Neuron (in vitro differentiated cells): ENCODE data around the gene COL6A1.
"Not testable (repeated sequence)": the region's sequence is repeated elsewhere in the genome, so short reads cannot be mapped to it uniquely, and the experiment has no call there.

Experiments used
- H2AFZ ChIP-seq: one replicate; pipeline ENCODE4 v1.6.1; 2013; ENCODE audit warnings: low read depth, mild to moderate bottlenecking, inconsistent platforms, low read length, moderate library complexity
- H3K27me3 ChIP-seq: one replicate; pipeline ENCODE4 v1.6.1; 2013; ENCODE audit warnings: low read length; ENCODE audit not compliant: insufficient read depth
- H3K36me3 ChIP-seq: one replicate; pipeline ENCODE4 v1.6.1; 2013; ENCODE audit warnings: low read length; ENCODE audit not compliant: insufficient read depth
- H3K4me1 ChIP-seq: one replicate; pipeline ENCODE4 v1.6.1; 2013; ENCODE audit warnings: low read length; ENCODE audit not compliant: insufficient read depth
- H3K4me3 ChIP-seq: 2 replicates; pipeline ENCODE4 v1.5.1; 2013; ENCODE audit warnings: mild to moderate bottlenecking, low read length, moderate library complexity
- H3K9me3 ChIP-seq: one replicate; pipeline ENCODE4 v1.6.1; 2013; ENCODE audit warnings: low read length

COL6A1 gene

DNA sequence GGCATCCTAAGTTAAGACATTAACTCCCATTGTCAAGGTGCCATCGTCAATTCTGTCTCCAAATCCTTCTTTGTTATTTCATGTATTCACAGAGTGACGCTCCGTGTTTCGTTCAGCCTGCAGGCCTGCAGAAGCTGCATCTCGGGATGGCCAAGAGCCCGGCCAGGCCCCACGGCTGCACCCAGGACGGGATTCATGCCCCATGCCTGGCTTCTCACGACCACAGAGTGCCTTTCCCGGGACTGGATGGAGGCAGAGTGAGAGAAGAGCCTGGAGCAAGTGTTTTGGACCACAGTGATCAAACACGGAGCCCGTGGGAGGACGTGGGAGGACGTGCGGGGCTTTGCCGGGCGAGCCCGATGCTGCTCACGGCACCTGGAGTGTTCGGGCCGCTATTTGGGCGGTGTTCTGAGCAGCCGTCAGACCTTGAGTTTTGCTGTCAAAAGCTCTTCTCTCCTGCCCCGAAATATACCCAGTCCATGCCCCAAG, 56.8 kb downstream of the COL6A1 start:
- Histone ChIP-seq H3K4me3 (no peak overlapping the region), H3K4me1 (no peaks in the 10 kb centered on the region), H3K27me3 (peaks cover 5% of the 10 kb centered on the region), H3K9me3 (no peaks in the 10 kb centered on the region), H3K36me3 (no peaks in the 10 kb centered on the region), H2AFZ (no peak overlapping the region)

DNA sequence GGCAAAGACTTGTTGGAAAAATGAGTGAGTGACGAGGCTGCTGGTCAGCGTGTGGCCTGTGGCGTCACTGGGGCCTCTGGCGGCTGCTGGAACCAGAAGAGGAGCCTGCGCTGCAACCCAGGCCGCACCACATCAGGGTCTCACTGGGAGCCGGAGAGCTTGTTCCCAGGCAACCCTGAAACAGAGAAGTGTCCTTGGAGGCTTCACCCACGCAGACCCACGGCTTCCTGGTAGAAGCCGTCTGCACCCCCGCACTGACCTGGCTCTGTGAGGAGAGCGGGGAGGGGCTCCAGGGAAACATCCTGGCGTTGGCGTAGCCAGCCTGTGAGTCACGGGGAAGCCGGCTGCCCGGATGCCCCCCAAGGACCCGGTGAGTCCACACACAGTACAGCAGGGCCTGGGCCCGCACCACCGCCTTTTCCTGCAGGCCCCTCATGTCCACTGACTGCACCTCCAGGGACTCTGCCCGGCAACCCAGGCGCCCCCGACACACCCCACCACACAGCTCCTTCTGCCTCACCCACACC, 57.4 kb downstream of the COL6A1 start:
- Histone ChIP-seq H3K9me3 (no peaks in the 10 kb centered on the region), H2AFZ (no peak overlapping the region), H3K4me1 (no peaks in the 10 kb centered on the region), H3K27me3 (peaks cover 5% of the 10 kb centered on the region), H3K36me3 (no peaks in the 10 kb centered on the region), H3K4me3 (no peak overlapping the region)

DNA sequence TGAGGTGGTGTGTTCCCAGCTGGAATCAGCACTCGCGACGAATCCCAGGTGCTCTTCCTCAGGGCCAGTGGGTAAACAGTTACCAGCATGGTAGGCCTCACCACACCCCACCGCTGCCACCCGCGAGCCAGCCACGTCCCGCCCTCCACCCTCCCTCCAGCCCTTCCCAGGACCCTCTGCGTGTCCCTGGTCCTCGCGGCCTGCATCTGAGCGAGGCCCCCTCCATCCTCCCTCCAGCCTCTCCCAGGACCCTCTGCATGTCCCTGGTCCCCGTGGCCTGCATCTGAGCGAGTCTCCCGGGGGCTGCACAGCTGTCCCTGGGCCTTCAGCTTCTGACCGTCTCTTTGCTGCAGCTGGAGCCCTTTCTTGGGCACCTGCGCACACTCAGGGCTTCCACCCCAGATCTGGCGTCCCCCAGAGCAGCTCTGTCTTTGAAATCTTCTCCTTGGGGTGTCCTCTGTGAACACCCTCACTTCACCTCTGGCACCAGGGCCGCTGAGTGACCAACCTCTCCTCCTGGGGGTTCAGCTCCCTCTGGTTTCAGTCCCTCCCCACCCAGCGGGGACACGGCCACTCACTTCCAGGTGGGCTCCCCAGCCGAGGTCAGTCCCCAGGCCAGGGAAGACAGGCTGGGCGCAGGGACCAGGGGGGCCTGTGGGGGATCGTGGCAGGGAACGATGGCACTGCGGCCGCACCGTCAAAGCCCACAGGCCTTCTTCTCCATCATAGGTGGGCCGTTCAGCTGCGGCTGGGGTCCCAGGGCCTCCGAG, 58.5 kb downstream of the COL6A1 start:
- H3K4me1 ChIP-seq: no peaks in the 10 kb centered on the region
- H3K9me3 ChIP-seq: no peaks in the 10 kb centered on the region
- no peaks in the 10 kb centered on the region for H3K36me3 ChIP-seq
- H2AFZ ChIP-seq: no peak overlapping the region
- peaks cover 5% of the 10 kb centered on the region for H3K27me3 ChIP-seq
- no peak overlapping the region for H3K4me3 ChIP-seq

DNA sequence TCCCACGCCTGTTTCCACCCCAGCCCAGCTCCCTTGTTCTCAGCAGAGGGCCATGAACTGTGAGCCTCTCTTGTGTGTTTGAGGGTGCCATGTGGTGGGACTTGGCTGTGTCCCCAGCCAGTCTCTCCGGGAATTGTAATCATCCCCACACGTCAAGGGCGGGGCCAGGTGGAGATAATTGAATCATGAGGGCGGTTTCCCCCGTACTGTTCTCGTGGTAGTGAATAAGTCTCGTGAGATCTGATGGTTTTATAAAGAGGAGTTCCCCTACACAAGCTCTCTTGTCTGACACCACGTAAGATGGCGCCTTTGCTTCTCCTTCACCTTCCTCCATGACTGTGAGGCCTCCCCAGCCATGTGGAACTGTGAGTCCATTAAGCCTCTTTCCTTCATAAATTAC, 59.1 kb downstream of the COL6A1 start:
- Histone ChIP-seq H3K27me3 (peaks cover 5% of the 10 kb centered on the region), H3K4me3 (no peak overlapping the region)

GRCh38 chr21:46041183-46041582, 59.6 kb downstream of the COL6A1 start:
- no peak overlapping the region for H3K4me3 ChIP-seq
- no peak overlapping the region for H2AFZ ChIP-seq
- H3K4me1 ChIP-seq: no peaks in the 10 kb centered on the region
- H3K27me3 ChIP-seq: peaks cover 5% of the 10 kb centered on the region
- H3K9me3 ChIP-seq: no peaks in the 10 kb centered on the region
- no peaks in the 10 kb centered on the region for H3K36me3 ChIP-seq

More for the DNA sequence above, 59.1 kb downstream of the COL6A1 start:
- no peak overlapping the region for H2AFZ ChIP-seq
- H3K36me3 ChIP-seq: no peaks in the 10 kb centered on the region
- H3K9me3 ChIP-seq: no peaks in the 10 kb centered on the region
- H3K4me1 ChIP-seq: no peaks in the 10 kb centered on the region

DNA sequence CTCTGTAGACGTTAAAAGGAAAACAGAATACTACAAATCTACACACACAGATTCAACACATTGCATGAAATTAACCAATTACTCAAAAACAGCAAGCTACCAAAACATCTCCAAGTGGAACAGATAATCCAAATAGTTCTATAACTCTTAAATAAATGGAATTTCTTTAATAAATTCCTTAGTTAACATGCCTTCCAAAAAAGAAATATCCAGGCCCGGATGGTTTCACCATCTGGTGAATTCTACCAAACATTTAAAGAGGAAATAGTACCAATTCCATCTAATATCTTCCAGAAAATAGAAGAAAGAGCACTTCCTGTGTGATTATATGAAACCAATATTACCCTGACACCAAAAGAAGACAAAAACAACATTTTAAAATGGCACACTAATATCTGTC, 63.6 kb downstream of the COL6A1 start:
- Histone ChIP-seq H3K4me3 (no peak overlapping the region), H3K27me3 (no peaks in the 10 kb centered on the region), H3K36me3 (no peaks in the 10 kb centered on the region), H3K9me3 (no peaks in the 10 kb centered on the region), H3K4me1 (no peaks in the 10 kb centered on the region), H2AFZ (no peak overlapping the region)

GRCh38 chr21:46046471-46046870, 64.9 kb downstream of the COL6A1 start:
- no peaks in the 10 kb centered on the region for H3K4me1 ChIP-seq
- H3K36me3 ChIP-seq: no peaks in the 10 kb centered on the region
- H3K27me3 ChIP-seq: no peaks in the 10 kb centered on the region
- peaks cover 2% of the 10 kb centered on the region for H3K9me3 ChIP-seq
- H3K4me3 ChIP-seq: no peak overlapping the region
- H2AFZ ChIP-seq: no peak overlapping the region

DNA sequence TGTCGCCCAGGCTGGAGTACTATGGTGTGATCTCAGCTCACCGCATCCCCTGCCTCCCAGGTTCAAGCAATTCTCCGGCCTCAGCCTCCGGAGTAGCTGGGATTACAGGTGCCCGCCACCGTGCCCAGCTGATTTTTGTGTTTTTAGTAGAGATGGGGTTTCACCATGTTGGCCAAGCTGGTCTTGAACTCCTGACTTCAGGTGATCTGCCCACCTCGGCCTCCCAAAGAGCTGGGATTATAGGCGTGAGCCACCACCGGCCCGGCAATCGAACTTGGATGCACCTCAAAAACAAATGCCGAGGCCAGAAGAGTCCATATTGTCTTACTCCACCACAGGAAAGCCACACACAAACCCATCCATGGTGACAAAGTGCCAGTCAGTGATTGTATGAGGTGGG, 65.3 kb downstream of the COL6A1 start:
- H3K9me3 ChIP-seq, H3K4me3 ChIP-seq, H3K27me3 ChIP-seq, H3K36me3 ChIP-seq, H3K4me1 ChIP-seq, H2AFZ ChIP-seq: not testable (repeated sequence)

GRCh38 chr21:46048926-46049889, 67.6 kb downstream of the COL6A1 start:
- H3K4me1 ChIP-seq: no peaks in the 10 kb centered on the region
- H3K9me3 ChIP-seq: peaks cover 2% of the 10 kb centered on the region
- H3K4me3 ChIP-seq: no peak overlapping the region
- H2AFZ ChIP-seq: no peak overlapping the region
- no peaks in the 10 kb centered on the region for H3K27me3 ChIP-seq
- H3K36me3 ChIP-seq: no peaks in the 10 kb centered on the region

DNA sequence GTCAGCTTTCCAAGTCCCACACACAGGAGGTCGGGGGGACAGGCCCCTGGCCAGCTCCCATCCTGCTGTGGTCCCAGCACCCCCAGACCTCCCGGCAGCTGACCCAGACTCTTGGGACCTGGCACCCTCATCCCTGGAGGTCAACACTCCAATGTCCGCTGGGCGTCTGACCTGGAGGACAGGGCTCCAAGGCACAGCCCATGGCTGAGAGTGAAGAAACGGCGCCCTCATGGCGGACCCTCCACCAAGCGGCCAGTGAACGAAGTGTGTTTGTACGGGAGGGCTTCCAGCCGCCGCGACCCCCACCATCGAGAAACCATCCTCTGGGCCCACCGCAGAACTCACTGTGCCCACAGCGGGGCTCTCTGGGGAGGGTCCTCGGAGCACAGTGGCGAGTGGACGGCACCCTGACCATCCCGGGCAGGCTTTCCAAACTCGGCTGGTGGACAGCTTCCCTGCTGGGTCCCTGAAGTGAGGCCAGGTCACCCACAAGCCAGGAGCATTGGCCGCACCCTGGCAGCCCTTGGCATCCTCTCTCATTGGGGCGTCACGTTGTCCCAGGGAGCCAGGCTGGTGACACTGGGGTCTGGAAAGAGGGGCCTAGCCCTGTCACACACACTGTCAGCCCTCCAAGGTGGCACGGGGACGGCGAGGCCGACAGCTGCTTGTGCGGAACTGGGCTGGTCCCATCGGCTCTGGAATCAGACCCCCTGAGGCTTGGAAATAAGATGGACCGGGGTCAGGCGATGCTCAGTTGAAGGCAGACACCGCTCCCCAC, 68.5 kb downstream of the COL6A1 start:
- Histone ChIP-seq H3K9me3 (peaks cover 2% of the 10 kb centered on the region), H3K4me1 (no peaks in the 10 kb centered on the region), H3K4me3 (no peak overlapping the region)

GRCh38 chr21:46050668-46051378, 69.3 kb downstream of the COL6A1 start:
- Histone ChIP-seq H3K4me3 (no peak overlapping the region), H3K9me3 (peaks cover 2% of the 10 kb centered on the region), H3K36me3 (no peaks in the 10 kb centered on the region), H3K27me3 (no peaks in the 10 kb centered on the region), H3K4me1 (no peaks in the 10 kb centered on the region), H2AFZ (no peak overlapping the region)

More for the DNA sequence above, 68.5 kb downstream of the COL6A1 start:
- Histone ChIP-seq H3K36me3 (no peaks in the 10 kb centered on the region), H3K27me3 (no peaks in the 10 kb centered on the region), H2AFZ (no peak overlapping the region)

DNA sequence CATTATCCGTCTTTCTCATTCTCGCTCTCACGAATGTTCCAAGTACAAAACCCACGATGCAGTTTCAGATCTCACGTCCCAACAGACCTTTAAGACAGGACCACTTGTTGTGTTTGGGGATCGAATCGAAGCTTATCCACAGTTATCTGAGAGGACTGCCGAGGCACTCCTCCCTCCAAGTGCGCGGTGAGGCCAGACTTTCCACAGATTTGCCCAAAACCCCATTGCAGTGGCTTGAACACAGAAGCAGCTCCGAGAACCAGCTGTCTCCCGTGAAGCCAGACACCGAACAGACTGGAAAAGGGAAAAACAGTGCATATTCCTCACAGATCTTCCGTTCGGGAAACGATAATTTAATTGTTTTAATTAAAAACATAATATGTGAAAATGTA, 69.8 kb downstream of the COL6A1 start:
- H2AFZ ChIP-seq: no peak overlapping the region

More for the DNA sequence above, 69.8 kb downstream of the COL6A1 start:
- H3K27me3 ChIP-seq: no peaks in the 10 kb centered on the region
- no peak overlapping the region for H3K4me3 ChIP-seq
- H3K9me3 ChIP-seq: peaks cover 2% of the 10 kb centered on the region
- no peaks in the 10 kb centered on the region for H3K4me1 ChIP-seq
- H3K36me3 ChIP-seq: no peaks in the 10 kb centered on the region
